ENCODE measurements around the gene BSPRY. TPM values are rescaled to one million over a fixed set of nuclear protein-coding genes. Genes with fewer than 3 reads are reported as not detected.
"Not testable (repeated sequence)": the region's sequence is repeated elsewhere in the genome, so short reads cannot be mapped to it uniquely, and the experiment has no call there.

The BSPRY gene
- total and polyA plus RNA-seq, 2 donors (not counting 1 experiment from before 2014, with no cell fraction given), result not detected

DNA sequence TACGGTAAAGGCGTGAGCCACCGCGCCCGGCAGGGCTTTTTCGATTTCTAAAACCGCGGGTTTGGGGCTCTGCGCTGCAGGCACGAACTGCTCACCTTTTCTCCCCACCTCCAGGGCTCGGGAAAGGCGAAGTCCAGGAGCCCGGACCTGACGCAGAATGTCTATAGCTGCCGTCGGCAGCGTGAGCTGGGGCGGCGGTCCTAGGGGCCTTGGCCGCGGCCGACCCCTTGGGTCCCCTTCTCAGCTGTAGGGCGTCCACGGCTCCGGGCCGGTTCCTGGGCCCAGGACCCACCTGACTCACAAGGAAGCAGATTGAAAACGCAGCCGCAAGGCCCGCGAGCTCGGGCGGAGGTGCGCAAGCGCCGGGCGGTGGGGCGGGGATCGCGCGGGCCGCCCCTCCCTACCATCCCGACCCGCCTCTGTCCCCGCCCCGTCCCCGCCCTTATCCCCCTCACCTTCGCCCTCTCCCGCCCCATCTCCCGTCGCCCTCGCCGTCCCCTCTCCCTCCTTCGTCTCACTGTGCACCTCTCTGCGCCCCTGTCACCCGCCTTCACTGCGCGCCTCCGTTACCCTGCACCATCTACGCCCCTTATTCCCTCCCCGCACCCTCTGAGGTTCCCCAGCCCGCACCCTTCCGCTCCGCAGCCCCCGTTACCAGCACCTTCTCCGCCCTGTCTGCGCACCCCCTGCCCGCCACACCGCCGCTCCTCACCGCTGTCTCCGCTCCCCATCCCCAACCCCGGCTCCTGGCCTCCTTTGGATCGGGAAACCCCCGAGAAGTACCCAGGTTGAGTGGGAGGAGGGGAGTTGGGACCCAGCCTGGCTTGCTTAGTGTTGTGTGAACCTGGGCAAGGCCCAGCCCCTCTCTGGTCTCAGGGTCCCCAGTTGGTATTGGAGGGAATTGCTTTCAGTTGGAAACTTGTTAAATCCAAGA lies 27.6 kb downstream of the BSPRY start, which contains the start of gene HDHD3:
HDHD3 (minus strand) TSS at position 353 of the 934 bp plus-strand sequence. CDS start 2,632 bp downstream, outside the sequence.
- peak within 1 kb of the TSS; percentile 72 to 84 (median 76) for H3K4me3 ChIP-seq (replicated peaks in 1 of 4; ENCODE audit: control extremely low read depth in 1 of 4, insufficient read depth in 1 of 4, low read depth in 3 of 4, low read length in 4 of 4)
- peak within 1 kb of the TSS; percentile 62 for H3K9ac ChIP-seq (ENCODE audit: insufficient read depth, low read length)
- peaks cover 4% of the 10 kb centered on the region for H3K36me3 ChIP-seq (ENCODE audit: control insufficient read depth, insufficient read depth, low read length)
- no peaks in the 10 kb centered on the region for H3K9me3 ChIP-seq (ENCODE audit: control insufficient read depth, insufficient read depth, low read depth, low read length)
- H4K20me1 ChIP-seq (ENCODE audit: control insufficient read depth, extremely low read depth, insufficient read depth, low read length), result no peaks in the 10 kb centered on the region
- H3K27ac ChIP-seq (ENCODE audit: insufficient read depth, low read length), result no peak within 1 kb of the TSS
- DNase-seq (ENCODE audit: low read depth in 2 of 2), result peak; percentile 64 to 70
- peak within 1 kb of the TSS; percentile 83 for H3K4me2 ChIP-seq (ENCODE audit: extremely low read depth, insufficient read depth, low read length)
- H3K27me3 ChIP-seq (ENCODE audit: control insufficient read depth, insufficient read depth, low read length), result no peaks in the 10 kb centered on the region
- peak within 1 kb of the TSS; percentile 94 for H2AFZ ChIP-seq (ENCODE audit: low read length)
- peaks cover 2% of the 10 kb centered on the region for H3K4me1 ChIP-seq (ENCODE audit: control insufficient read depth, extremely low read depth, insufficient read depth, low read length)
- H3K79me2 ChIP-seq (ENCODE audit: control insufficient read depth, insufficient read depth, low read length), result no peaks in the 10 kb centered on the region
- TF ChIP-seq EZH2 (IDR thresholded peaks at IDR 0.05; ENCODE audit: low read length, missing control alignments), result no peak
- TF ChIP-seq, protein P1, sequence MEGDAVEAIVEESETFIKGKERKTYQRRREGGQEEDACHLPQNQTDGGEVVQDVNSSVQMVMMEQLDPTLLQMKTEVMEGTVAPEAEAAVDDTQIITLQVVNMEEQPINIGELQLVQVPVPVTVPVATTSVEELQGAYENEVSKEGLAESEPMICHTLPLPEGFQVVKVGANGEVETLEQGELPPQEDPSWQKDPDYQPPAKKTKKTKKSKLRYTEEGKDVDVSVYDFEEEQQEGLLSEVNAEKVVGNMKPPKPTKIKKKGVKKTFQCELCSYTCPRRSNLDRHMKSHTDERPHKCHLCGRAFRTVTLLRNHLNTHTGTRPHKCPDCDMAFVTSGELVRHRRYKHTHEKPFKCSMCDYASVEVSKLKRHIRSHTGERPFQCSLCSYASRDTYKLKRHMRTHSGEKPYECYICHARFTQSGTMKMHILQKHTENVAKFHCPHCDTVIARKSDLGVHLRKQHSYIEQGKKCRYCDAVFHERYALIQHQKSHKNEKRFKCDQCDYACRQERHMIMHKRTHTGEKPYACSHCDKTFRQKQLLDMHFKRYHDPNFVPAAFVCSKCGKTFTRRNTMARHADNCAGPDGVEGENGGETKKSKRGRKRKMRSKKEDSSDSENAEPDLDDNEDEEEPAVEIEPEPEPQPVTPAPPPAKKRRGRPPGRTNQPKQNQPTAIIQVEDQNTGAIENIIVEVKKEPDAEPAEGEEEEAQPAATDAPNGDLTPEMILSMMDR (conservative IDR thresholded peaks at IDR 0.05 in 1 of 2, IDR thresholded peaks at IDR 0.05 in 1 of 2; ENCODE audit: low read depth in 1 of 2, low read length in 2 of 2), result no peak

DNA sequence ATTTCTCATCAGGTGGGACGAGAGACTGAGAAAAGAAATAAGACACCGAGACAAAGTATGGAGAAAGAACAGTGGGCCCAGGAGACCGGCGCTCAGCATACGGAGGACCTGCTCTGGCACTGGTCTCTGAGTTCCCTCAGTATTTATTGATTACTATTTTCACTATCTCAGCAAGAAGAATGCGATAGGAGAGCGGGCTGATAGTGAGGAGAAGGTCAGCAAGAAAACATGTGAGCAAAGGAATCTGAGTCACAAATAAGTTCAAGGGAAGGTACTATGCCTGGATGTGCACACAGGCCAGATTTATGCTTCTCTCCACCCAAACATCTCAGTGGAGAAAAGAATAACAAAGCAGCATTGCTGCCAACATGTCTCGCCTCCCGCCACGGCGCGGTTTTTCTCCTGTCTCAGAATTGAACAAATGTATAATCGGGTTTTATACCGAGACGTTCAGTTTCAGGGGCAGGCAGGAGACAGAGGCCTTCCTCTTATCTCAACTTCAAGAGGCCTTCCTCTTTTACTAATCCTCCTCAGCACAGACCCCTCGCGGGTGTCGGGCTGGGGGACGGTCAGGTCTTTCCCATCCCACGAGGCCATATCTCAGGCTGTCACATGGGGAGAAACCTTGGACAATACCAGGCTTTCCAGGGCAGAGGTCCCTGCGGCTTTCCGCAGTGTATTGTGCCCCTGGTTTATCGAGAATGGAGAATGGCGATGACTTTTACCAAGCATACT lies 29.9 kb downstream of the BSPRY start:
- H3K9me3 ChIP-seq (ENCODE audit: control insufficient read depth, insufficient read depth, low read depth, low read length); H3K4me1 ChIP-seq (ENCODE audit: control insufficient read depth, extremely low read depth, insufficient read depth, low read length); H3K36me3 ChIP-seq (ENCODE audit: control insufficient read depth, insufficient read depth, low read length); H2AFZ ChIP-seq (ENCODE audit: low read length); H3K4me2 ChIP-seq (ENCODE audit: extremely low read depth, insufficient read depth, low read length); H3K79me2 ChIP-seq (ENCODE audit: control insufficient read depth, insufficient read depth, low read length); H3K27ac ChIP-seq (ENCODE audit: insufficient read depth, low read length); DNase-seq (ENCODE audit: low read depth in 2 of 2); H3K9ac ChIP-seq (ENCODE audit: insufficient read depth, low read length); H4K20me1 ChIP-seq (ENCODE audit: control insufficient read depth, extremely low read depth, insufficient read depth, low read length); H3K27me3 ChIP-seq (ENCODE audit: control insufficient read depth, insufficient read depth, low read length); H3K4me3 ChIP-seq (replicated peaks in 1 of 4; ENCODE audit: control extremely low read depth in 1 of 4, insufficient read depth in 1 of 4, low read depth in 3 of 4, low read length in 4 of 4): not testable (repeated sequence)

DNA sequence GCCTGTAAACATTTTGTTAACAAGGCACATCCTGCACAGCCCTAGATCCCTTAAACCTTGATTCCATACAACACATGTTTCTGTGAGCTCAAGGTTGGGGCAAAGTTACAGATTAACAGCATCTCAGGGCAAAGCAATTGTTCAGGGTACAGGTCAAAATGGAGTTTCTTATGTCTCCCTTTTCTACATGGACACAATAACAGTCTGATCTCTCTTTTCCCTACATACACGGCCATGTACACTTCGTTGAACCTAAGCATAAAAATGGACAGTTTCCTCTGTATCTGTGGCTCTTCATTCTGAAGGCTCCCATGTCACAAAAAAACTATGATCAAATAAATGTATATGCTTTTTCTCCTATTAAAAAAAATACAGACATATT lies 30.5 kb downstream of the BSPRY start:
- not testable (repeated sequence) for DNase-seq (ENCODE audit: low read depth in 2 of 2); H4K20me1 ChIP-seq (ENCODE audit: control insufficient read depth, extremely low read depth, insufficient read depth, low read length); H3K27me3 ChIP-seq (ENCODE audit: control insufficient read depth, insufficient read depth, low read length); H3K4me2 ChIP-seq (ENCODE audit: extremely low read depth, insufficient read depth, low read length); H3K9ac ChIP-seq (ENCODE audit: insufficient read depth, low read length); H3K4me3 ChIP-seq (replicated peaks in 1 of 4; ENCODE audit: control extremely low read depth in 1 of 4, insufficient read depth in 1 of 4, low read depth in 3 of 4, low read length in 4 of 4); H3K36me3 ChIP-seq (ENCODE audit: control insufficient read depth, insufficient read depth, low read length); H3K4me1 ChIP-seq (ENCODE audit: control insufficient read depth, extremely low read depth, insufficient read depth, low read length); H2AFZ ChIP-seq (ENCODE audit: low read length); H3K27ac ChIP-seq (ENCODE audit: insufficient read depth, low read length); H3K79me2 ChIP-seq (ENCODE audit: control insufficient read depth, insufficient read depth, low read length); H3K9me3 ChIP-seq (ENCODE audit: control insufficient read depth, insufficient read depth, low read depth, low read length)
